Erythroblast (primary cell): ENCODE data around the gene ENG.

Source experiments
- GATA1 ChIP-seq: IDR thresholded peaks from 2 replicates; pipeline ENCODE4 v1.6.1; 2011; ENCODE audit warnings: low read depth, mild to moderate bottlenecking, control low read depth, low read length, moderate library complexity
- POLR2A ChIP-seq: IDR thresholded peaks from 2 replicates; pipeline ENCODE4 v1.6.1; 2011; ENCODE audit warnings: mild to moderate bottlenecking, low read length

GRCh38 chr9:127897193-127897692, 42.8 kb upstream of the ENG start:
- TF ChIP-seq POLR2A (no peak), GATA1 (no peak)
